SK-N-SH treated with all-trans-retinoic acid at 6 μM for 48 hours (cell line): ENCODE data around the gene ESAM.

ENCODE experiments used
- CREB5 ChIP-seq: fragments of 250-450 bp; sonication (Bioruptor Pico); IDR thresholded peaks from 2 replicates; pipeline ENCODE4 v1.5.1; 2020; ENCODE audit warnings: low read depth, mild to moderate bottlenecking, moderate library complexity
- CSDC2 ChIP-seq: fragments of 250-450 bp; sonication (Bioruptor Pico); IDR thresholded peaks from 2 replicates; pipeline ENCODE4 v1.5.0; 2020; ENCODE audit warnings: mild to moderate bottlenecking, moderate library complexity
- OSR1 ChIP-seq: fragments of 250-450 bp; sonication (Bioruptor Pico); IDR thresholded peaks from 2 replicates; pipeline ENCODE4 v1.8.0; 2022; ENCODE audit warnings: moderate library complexity, mild to moderate bottlenecking, inconsistent platforms
- PATZ1 ChIP-seq: fragments of 250-450 bp; sonication (Bioruptor Pico); IDR thresholded peaks from 2 replicates; pipeline ENCODE4 v1.8.0; 2020; ENCODE audit warnings: mild to moderate bottlenecking, moderate library complexity, borderline replicate concordance
- PPARA ChIP-seq: fragments of 250-450 bp; sonication (Bioruptor Pico); IDR thresholded peaks from 2 replicates; pipeline ENCODE4 v1.5.0; 2020; ENCODE audit warnings: mild to moderate bottlenecking, borderline replicate concordance
- RARB ChIP-seq: fragments of 250-450 bp; sonication (Bioruptor Pico); IDR thresholded peaks from 2 replicates; pipeline ENCODE4 v1.8.0; 2021; ENCODE audit warnings: mild to moderate bottlenecking, moderate library complexity
- TSHZ2 ChIP-seq: fragments of 250-450 bp; sonication (Bioruptor Pico); IDR thresholded peaks from 2 replicates; pipeline ENCODE4 v1.5.0; 2020; ENCODE audit warnings: mild to moderate bottlenecking, moderate library complexity
- ZFP3 ChIP-seq: fragments of 250-450 bp; sonication (Bioruptor Pico); IDR thresholded peaks from 2 replicates; pipeline ENCODE4 v1.5.0; 2020; ENCODE audit warnings: mild to moderate bottlenecking, moderate library complexity
- ZFP30 ChIP-seq: fragments of 450-650 bp; formaldehyde crosslinking; IDR thresholded peaks from 2 replicates; pipeline ENCODE4 v1.5.0; 2022; ENCODE audit warnings: mild to moderate bottlenecking, moderate library complexity
- ZNF70 ChIP-seq: fragments of 450-650 bp; formaldehyde crosslinking; IDR thresholded peaks from 2 replicates; pipeline ENCODE4 v1.5.0; 2020; ENCODE audit warnings: mild to moderate bottlenecking, moderate library complexity
- ZNF8 ChIP-seq: fragments of 450-650 bp; formaldehyde crosslinking; IDR thresholded peaks from 2 replicates; pipeline ENCODE4 v1.5.0; 2020; ENCODE audit warnings: mild to moderate bottlenecking, moderate library complexity

GRCh38 chr11:124717421-124717785, 44.7 kb downstream of the ESAM start:
- TF ChIP-seq ZFP30 (no peak), ZNF70 (CRISPR knock-in tag) (no peak), CREB5 (CRISPR knock-in tag) (no peak), TSHZ2 (CRISPR knock-in tag) (no peak), PATZ1 (CRISPR knock-in tag) (no peak), CSDC2 (CRISPR knock-in tag) (no peak), RARB (no peak), OSR1 (no peak), PPARA (CRISPR knock-in tag) (no peak), ZFP3 (CRISPR knock-in tag) (no peak), ZNF8 (CRISPR knock-in tag) (no peak)
